Activated CD4-positive, alpha-beta T cell treated with anti-CD3 and anti-CD28 coated beads, Interleukin-2, amount 10 ng/mL, durations not matched to agents 7 days and 5 days (primary cell): ENCODE measurements around the gene ATG101. TPM values are rescaled to one million over a fixed set of nuclear protein-coding genes. Genes with fewer than 3 reads are reported as not detected.

Experiments
- CTCF ChIA-PET: fragments of 350-600 bp; sonication (Branson Sonifier 250); formaldehyde crosslinking; loops from one replicate; lab custom pipeline; 2021; ENCODE audit warnings: antibody characterized with exemption; lab: Charles Lee
- POLR2A ChIA-PET: fragments of 350-600 bp; sonication (Branson Sonifier 250); formaldehyde crosslinking; loops from one replicate; lab custom pipeline; 2021; ENCODE audit warnings: antibody characterized with exemption; lab: Charles Lee
- DNase-seq: peaks from one replicate; pipeline ENCODE4 v3.0.0-alpha.2; 2020
- H3K27ac Mint-ChIP-seq: one replicate; pipeline ENCODE4 v1.8.0; 2021; ENCODE audit warnings: mild to moderate bottlenecking, moderate library complexity, mixed read lengths
- H3K27me3 Mint-ChIP-seq: one replicate; pipeline ENCODE4 v1.8.0; 2021; ENCODE audit warnings: mixed read lengths
- H3K36me3 Mint-ChIP-seq: one replicate; pipeline ENCODE4 v1.8.0; 2021; ENCODE audit warnings: low read depth, mixed read lengths
- H3K4me1 Mint-ChIP-seq: one replicate; pipeline ENCODE4 v1.8.0; 2021; ENCODE audit warnings: mixed read lengths
- H3K4me3 Mint-ChIP-seq: one replicate; pipeline ENCODE4 v1.8.0; 2021; ENCODE audit warnings: mild to moderate bottlenecking, moderate library complexity, mixed read lengths
- H3K9me3 Mint-ChIP-seq: one replicate; pipeline ENCODE4 v1.8.0; 2021; ENCODE audit warnings: mixed read lengths
- total RNA-seq, 2 experiments: library from RNA; stranded (reverse); gene quantifications; one replicate each; pipeline ENCODE4 v1.2.3, GENCODE V29; 2021

ATG101 gene, protein sequence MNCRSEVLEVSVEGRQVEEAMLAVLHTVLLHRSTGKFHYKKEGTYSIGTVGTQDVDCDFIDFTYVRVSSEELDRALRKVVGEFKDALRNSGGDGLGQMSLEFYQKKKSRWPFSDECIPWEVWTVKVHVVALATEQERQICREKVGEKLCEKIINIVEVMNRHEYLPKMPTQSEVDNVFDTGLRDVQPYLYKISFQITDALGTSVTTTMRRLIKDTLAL
- 10 to 100 TPM; 28.3 to 30.4 TPM for total RNA-seq

DNA sequence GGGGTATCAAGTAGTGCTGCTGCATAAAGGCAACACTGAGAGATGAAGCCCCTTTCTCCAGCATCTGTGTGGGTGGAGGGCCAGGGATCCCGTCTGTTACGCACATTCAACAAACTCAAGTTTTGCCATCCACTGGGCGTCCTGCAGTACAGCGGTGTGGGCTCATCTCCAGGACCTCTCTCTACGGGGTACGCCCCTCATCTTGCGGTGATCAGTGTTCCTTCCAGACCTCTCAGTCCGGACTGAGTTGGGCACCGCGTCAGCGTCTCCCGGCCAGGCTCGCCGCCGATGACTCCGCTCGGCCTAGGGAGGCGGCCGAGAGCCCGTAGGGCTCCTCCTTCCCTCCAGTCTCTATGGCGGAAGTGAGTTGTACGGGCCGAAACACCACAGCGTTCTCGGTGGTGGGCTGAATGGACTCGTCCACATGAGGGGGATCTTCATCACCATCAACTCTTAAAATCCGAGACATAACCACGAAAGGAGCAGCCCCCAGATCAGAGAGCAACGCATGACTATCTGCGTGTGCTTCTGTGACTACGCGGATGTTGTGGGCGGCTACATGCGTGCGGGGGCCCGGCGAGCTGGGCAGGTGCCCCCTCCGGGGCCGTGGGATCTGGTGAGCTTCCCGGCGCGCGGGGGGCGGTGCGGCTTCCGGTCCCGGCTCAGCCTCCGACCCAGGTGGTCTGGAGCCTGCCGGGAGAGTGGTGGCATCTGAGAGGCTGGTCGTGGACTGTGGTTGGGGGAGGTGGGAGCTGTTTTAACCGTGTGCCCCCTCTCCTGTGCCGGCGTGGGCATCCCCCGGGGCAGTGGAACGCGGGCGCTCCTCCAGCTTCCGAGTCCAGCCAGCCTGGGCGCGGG, at the start of gene ATG101:
ATG101 (plus strand) TSS at position 652 of the 858 bp plus-strand sequence. CDS start 3,673 bp downstream, outside the sequence.
- Mint-ChIP-seq H3K27me3 (peaks cover 7% of the 10 kb centered on the region), H3K4me1 (peaks cover 54% of the 10 kb centered on the region), H3K36me3 (peaks cover 15% of the 10 kb centered on the region), H3K9me3 (no peaks in the 10 kb centered on the region), H3K4me3 (peak within 1 kb of the TSS; percentile 94), H3K27ac (peak within 1 kb of the TSS; percentile 100)
- ChIA-PET POLR2A (interaction anchor here (0.6 to 1.1 kb wide), 2 partner anchors 18 to 31 kb away, joined by 3 read pairs; partner anchors contain the start of gene NR4A1), CTCF (interaction anchor here (0.6 to 10.5 kb wide), 23 partner anchors 9 to 1310 kb away, joined by 3 to 206 read pairs (median 4); partner anchors contain the start of genes NR4A1, SMIM41 and SP1)
- peak; percentile 90 for DNase-seq

DNA sequence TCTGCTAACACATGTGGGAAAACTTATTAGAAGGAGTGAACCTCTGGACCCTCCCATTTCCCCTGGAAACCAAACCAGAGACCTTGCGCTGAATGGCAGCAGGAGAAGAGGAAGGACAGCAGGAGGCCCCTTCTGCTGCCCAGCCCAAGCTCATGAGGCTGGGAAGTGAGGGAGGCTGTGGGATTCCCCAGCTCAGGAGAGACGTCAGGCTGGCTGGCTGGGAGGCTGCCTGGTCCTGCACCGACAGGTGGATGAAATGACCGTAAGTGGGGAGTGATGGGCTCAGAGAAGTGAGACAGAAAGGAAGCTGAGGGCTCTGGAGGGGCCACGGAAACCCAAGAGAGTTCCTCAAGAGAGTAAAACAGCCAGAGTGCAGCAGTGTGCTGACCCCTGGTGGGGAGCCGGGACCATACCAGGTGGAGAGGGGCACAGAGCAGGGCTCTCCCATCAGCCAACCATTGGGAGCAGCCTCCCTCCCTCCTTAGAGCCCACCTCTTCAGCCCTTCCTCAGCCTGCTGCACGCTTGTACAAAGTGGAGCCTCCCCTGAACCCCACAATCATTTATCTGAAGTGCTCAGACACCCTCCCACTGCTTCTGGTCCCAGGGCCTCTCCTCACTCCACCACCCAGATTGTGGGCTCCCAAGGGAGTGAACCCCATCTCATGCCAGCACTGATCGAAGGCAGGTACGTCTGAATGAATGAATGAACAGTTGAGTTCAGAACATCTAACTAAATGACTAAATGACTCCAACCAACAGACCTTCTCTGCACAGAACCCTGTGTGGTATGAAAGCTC, 49.0 kb upstream of the ATG101 start:
- peak; percentile 75 for DNase-seq
- peaks cover 38% of the 10 kb centered on the region for H3K4me1 Mint-ChIP-seq
- no peak overlapping the region for H3K4me3 Mint-ChIP-seq
- H3K36me3 Mint-ChIP-seq = no peaks in the 10 kb centered on the region
- no peak overlapping the region for H3K27ac Mint-ChIP-seq
- POLR2A ChIA-PET = no interaction called here
- no peaks in the 10 kb centered on the region for H3K27me3 Mint-ChIP-seq
- CTCF ChIA-PET = interaction anchor here (0.9 to 12.4 kb wide), 11 partner anchors 9 to 99 kb away, joined by 3 to 225 read pairs (median 5); partner anchors contain the start of genes ATG101 and TAMALIN
- no peaks in the 10 kb centered on the region for H3K9me3 Mint-ChIP-seq

DNA sequence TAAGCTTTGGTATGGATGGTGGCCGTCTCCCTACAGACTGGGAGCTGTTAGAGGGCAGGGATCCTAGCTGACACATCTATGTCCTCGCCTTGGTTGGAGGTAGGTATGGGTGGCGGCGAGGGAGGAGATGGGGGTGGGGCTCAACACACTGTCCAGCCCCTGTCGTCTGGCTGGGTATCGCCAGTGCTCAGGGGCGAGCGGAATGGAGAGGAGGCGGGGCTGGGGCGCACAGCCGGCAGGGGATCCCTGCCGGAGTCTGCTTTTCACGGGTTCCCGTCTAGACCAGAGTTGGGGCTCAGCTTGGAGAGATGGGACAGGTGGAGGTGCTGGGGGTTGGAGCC, 47.0 kb upstream of the ATG101 start:
- peaks cover 46% of the 10 kb centered on the region for H3K4me1 Mint-ChIP-seq
- no peaks in the 10 kb centered on the region for H3K27me3 Mint-ChIP-seq
- H3K36me3 Mint-ChIP-seq = no peaks in the 10 kb centered on the region
- no peaks in the 10 kb centered on the region for H3K9me3 Mint-ChIP-seq
- peak overlapping the region; percentile 82 for H3K27ac Mint-ChIP-seq
- peak overlapping the region; percentile 84 for H3K4me3 Mint-ChIP-seq
- ChIA-PET CTCF (interaction anchor here (0.6 to 12.4 kb wide), 21 partner anchors 8 to 665 kb away, joined by 3 to 225 read pairs (median 5); partner anchors contain the start of genes ATG101, NR4A1 and TAMALIN), POLR2A (interaction anchor here (0.7 kb wide), 1 partner anchor 15 kb away, joined by 3 read pairs; no protein-coding TSS in a partner anchor)
- no peak for DNase-seq

DNA sequence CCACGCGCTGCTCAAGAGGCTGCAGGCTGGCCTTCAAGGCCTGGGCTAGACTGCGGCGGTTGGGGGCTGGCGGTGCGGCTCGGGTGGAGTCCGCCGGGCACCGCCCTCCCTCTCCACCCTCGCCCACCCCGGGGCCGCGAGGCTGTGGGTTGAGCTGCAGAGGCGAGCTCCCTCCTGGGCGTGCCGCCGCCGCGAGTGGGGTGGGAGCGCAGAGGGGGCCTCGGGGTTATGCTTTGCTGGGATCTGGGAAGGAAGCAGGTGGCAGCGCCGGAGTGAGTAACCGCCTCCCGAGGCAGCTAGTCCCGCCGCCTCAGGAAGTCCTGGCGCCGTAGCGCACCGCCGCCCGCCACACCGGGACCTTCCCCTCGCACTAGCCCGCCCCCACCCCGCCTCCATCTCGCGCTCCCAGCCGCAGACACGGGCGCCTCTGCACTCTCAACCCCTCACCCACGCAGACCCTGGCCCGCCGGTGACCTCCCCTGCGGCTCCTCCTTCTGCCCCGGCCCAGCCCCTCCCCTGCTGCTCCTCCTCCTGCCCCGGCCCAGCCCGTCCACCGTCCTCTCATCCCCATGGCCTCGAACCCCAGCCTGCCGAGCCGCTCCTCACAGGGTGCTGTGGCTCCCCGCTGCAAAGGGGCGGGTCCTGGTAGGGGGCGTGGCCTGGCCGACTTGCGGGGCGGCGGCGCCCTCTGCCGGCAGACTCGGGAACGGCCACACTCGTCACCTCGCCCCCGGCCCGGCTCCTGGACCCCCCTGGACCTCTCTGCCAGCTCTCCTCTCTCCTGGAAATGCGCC, 46.4 kb upstream of the ATG101 start:
- DNase-seq = peak; percentile 93
- Mint-ChIP-seq H3K9me3 (no peaks in the 10 kb centered on the region), H3K27ac (peak overlapping the region; percentile 99), H3K36me3 (no peaks in the 10 kb centered on the region), H3K4me1 (peaks cover 46% of the 10 kb centered on the region), H3K4me3 (peak overlapping the region; percentile 84), H3K27me3 (no peaks in the 10 kb centered on the region)
- ChIA-PET CTCF (interaction anchor here (0.7 to 12.4 kb wide), 22 partner anchors 9 to 272 kb away, joined by 3 to 225 read pairs (median 5); partner anchors contain the start of genes ATG101 and TAMALIN), POLR2A (interaction anchor here (0.7 kb wide), 1 partner anchor 15 kb away, joined by 3 read pairs; no protein-coding TSS in a partner anchor)

DNA sequence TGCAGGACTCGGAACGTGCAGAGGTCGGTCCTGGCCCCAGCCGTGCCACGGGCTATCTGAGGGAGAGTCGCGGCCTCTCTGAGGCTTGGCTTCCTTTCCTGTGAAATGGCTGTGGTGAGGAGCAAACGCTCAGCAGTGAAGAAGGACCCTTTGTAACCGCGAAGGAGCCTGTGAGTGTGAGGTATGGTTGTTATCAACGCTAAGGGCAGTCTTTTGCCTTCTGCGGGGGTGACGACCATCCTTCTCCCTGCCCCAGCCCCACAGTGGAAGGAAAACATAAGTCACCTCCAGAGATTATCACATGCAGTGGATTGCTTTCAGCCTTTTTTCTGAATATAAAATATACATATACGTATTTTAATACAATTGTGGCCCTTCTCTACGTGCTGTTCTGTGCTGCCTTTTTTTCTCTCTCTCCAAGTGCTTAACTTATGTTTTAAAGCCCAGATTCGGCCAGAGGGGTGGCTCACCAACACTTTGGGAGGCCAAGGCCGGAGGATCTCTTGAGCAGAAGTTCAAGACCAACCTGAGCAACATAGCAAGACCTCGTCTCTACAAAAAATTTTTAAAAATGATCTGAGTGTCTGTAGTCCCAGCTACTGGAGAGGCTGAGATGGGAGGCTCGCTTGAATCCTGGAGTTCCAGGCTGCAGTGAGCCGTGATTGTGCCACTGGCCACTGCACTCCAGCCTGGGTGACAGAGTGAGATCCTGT, 45.6 kb upstream of the ATG101 start:
- DNase-seq = no peak
- peak overlapping the region; percentile 99 for H3K27ac Mint-ChIP-seq
- H3K9me3 Mint-ChIP-seq = no peaks in the 10 kb centered on the region
- no peaks in the 10 kb centered on the region for H3K27me3 Mint-ChIP-seq
- ChIA-PET POLR2A (no interaction called here), CTCF (interaction anchor here (0.6 to 12.4 kb wide), 34 partner anchors 8 to 1332 kb away, joined by 3 to 225 read pairs (median 7); partner anchors contain the start of genes ANKRD33, ATG101 and TAMALIN)
- H3K4me1 Mint-ChIP-seq = peaks cover 46% of the 10 kb centered on the region
- peak overlapping the region; percentile 84 for H3K4me3 Mint-ChIP-seq
- H3K36me3 Mint-ChIP-seq = no peaks in the 10 kb centered on the region

DNA sequence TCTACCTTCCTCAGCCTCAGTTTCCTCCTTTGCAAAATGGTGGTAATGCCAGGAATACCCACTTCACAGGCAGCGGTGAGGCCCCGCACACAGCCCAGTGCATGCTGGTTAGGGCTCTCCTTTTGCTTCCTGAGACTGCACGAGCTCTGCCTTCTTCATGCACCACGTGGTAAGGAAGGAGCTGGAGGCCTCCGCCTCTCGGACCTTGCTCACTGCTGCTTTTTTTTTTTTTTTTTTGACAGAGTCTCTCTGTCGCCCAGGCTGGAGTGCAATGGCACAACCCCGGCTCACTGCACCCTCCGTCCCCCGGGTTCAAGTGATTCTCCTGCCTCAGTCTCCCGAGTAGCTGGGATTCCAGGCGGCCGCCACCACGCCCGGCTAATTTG, 44.9 kb upstream of the ATG101 start:
- Mint-ChIP-seq H3K4me3 (peak overlapping the region; percentile 84), H3K27me3 (no peaks in the 10 kb centered on the region), H3K36me3 (no peaks in the 10 kb centered on the region), H3K4me1 (peaks cover 46% of the 10 kb centered on the region), H3K27ac (peak overlapping the region; percentile 99), H3K9me3 (no peaks in the 10 kb centered on the region)
- CTCF ChIA-PET = interaction anchor here (0.6 to 12.4 kb wide), 50 partner anchors 8 to 1331 kb away, joined by 3 to 225 read pairs (median 6); partner anchors contain the start of genes ANKRD33, ATG101, NR4A1 and SMIM41
- POLR2A ChIA-PET = no interaction called here
- peak; percentile 81 for DNase-seq

DNA sequence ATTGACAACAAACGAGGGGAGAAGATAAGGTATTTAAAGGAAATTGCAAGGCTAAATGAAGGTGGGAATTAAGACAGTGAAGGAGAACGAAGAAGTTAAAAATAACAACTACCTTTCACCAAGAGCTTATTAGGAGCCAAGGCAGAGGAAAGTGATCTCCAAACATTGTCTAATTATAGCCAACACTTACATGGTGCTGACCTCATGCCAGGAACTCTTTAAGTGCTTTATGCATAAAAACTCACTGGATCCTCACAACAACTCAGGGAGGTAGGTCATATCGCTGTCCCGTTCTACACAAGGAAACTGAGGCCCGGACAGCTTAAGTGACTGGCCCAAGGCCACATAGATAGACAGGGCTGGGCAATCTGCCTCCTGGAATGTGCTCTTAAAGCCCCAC, 43.5 kb upstream of the ATG101 start:
- ChIA-PET POLR2A (interaction anchor here (0.6 kb wide), 1 partner anchor 913 kb away, joined by 3 read pairs; no protein-coding TSS in a partner anchor), CTCF (interaction anchor here (0.6 to 12.4 kb wide), 30 partner anchors 12 to 979 kb away, joined by 3 to 225 read pairs (median 11); partner anchors contain the start of genes ATG101, NR4A1, SMIM41 and TAMALIN)
- no peaks in the 10 kb centered on the region for H3K36me3 Mint-ChIP-seq
- no peaks in the 10 kb centered on the region for H3K27me3 Mint-ChIP-seq
- H3K4me3 Mint-ChIP-seq = no peak overlapping the region
- H3K4me1 Mint-ChIP-seq = peaks cover 33% of the 10 kb centered on the region
- H3K27ac Mint-ChIP-seq = peak overlapping the region; percentile 99
- no peak for DNase-seq
- no peaks in the 10 kb centered on the region for H3K9me3 Mint-ChIP-seq

DNA sequence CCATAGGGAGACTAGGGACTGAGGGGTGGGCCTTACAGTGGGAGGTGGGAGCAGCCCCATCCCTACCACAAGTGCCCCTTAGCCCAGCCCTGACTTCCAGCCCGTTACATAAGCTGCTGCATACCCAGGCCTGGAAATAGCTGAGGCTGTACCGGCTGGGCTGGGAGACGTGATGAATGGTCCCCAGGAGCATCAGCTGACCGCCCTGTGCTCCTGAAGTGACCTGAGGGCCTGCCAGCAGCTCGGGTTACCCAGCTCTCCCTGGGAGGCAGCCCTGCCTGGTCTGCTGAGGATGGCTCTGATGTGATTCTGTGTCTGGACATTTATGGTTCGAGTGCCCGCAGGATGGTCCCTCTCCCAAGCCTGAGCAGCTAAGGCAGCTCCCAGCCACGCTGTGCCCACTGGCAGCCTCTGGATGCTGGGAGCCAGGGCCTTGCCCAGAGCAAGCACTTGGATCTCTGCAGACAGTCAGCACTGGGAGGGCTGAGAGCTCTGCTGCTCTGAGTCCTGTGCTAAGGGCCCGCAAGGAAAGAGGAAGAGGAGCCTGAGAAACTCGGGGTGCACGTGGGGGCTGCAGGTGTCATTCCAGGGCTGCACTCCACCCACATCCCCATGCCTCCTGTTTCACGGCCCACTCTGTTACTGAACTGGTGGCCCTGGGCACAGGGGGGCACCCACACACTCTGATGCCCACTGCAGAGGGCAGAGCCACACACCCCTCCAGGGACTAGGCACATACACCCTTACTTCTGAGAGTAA, 42.5 kb upstream of the ATG101 start:
- Mint-ChIP-seq H3K27ac (no peak overlapping the region), H3K36me3 (no peaks in the 10 kb centered on the region), H3K27me3 (no peaks in the 10 kb centered on the region), H3K4me3 (no peak overlapping the region), H3K4me1 (peaks cover 35% of the 10 kb centered on the region), H3K9me3 (no peaks in the 10 kb centered on the region)
- CTCF ChIA-PET = interaction anchor here (0.7 to 12.4 kb wide), 10 partner anchors 14 to 101 kb away, joined by 3 to 225 read pairs (median 18); partner anchors contain the start of genes ATG101, NR4A1 and SMIM41
- no peak for DNase-seq
- POLR2A ChIA-PET = no interaction called here

DNA sequence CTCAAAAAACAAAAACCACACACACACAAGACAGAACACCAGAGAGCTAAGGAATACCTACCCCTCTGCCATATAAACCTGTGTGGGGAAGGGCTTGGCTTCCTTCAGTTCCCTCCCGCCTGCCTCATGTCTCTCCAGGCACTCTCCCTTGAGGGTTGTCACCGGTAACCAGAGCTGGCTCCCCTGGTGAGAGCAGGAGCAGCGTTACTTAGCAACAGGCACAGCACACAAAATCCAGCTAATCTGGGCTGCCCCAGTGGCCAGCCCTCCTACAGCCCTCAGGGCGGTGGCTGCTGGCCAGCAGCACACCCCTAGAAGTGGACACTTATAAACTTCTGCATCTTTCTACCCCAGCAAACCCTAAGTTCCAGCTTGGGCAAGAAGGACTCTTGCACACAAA, 40.1 kb upstream of the ATG101 start:
- CTCF ChIA-PET = interaction anchor here (0.6 to 12.4 kb wide), 7 partner anchors 10 to 907 kb away, joined by 3 to 225 read pairs (median 5); partner anchors contain the start of genes ATG101 and NR4A1
- H3K4me1 Mint-ChIP-seq = peaks cover 38% of the 10 kb centered on the region
- no peak for DNase-seq
- no peaks in the 10 kb centered on the region for H3K36me3 Mint-ChIP-seq
- no peaks in the 10 kb centered on the region for H3K9me3 Mint-ChIP-seq
- H3K27ac Mint-ChIP-seq = no peak overlapping the region
- peaks cover 13% of the 10 kb centered on the region for H3K27me3 Mint-ChIP-seq
- H3K4me3 Mint-ChIP-seq = no peak overlapping the region
- POLR2A ChIA-PET = no interaction called here

DNA sequence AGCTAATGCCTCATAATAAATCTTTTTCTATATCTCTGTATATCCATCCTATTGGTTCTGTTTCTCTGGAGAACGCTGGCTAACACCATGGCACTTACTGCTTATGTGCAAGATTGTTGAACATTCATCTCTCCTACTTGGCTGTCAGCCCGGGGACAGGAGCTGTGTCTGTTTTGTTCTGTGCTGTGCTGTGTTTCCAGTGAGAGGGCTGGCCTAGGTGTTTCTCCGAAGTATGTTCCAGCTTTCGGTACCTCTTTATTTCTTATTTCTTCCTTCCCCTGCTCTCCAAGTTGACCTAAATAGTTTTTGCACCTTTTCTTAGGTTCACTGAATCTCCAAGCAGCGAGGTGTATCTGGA, 37.4 kb upstream of the ATG101 start:
- POLR2A ChIA-PET = interaction anchor here (0.7 kb wide), 1 partner anchor 20 kb away, joined by 3 read pairs; no protein-coding TSS in a partner anchor
- CTCF ChIA-PET = interaction anchor here (0.6 to 12.4 kb wide), 13 partner anchors 8 to 293 kb away, joined by 3 to 206 read pairs (median 4); partner anchors contain the start of genes ATG101 and NR4A1
- Mint-ChIP-seq H3K4me3 (peak overlapping the region; percentile 48), H3K27ac (no peak overlapping the region), H3K36me3 (no peaks in the 10 kb centered on the region), H3K4me1 (peaks cover 32% of the 10 kb centered on the region), H3K27me3 (peaks cover 29% of the 10 kb centered on the region), H3K9me3 (no peaks in the 10 kb centered on the region)
- DNase-seq = no peak
